B cell (primary cell): Measurements from ENCODE around the gene PAK4. TPM values are rescaled to one million over a fixed set of nuclear protein-coding genes. Genes with fewer than 3 reads are reported as not detected.

Source experiments
- ATAC-seq: fragments of 200-7000 bp; cut with Tn5 transposase; one replicate; pipeline ENCODE4 v1.10.0; 2021; ENCODE audit warnings: low read depth, mild to moderate bottlenecking, moderate number of reproducible peaks, moderate library complexity
- CTCF ChIA-PET: fragments of 350-600 bp; sonication (Branson Sonifier 250); formaldehyde crosslinking; loops from one replicate; lab custom pipeline; 2021; ENCODE audit warnings: antibody characterized with exemption, inconsistent platforms; lab: Charles Lee
- POLR2A ChIA-PET: fragments of 350-600 bp; sonication (Branson Sonifier 250); formaldehyde crosslinking; loops from one replicate; lab custom pipeline; 2021; ENCODE audit warnings: antibody characterized with exemption; lab: Charles Lee
- DNase-seq: peaks from one replicate; pipeline ENCODE4 v3.0.0; 2013
- H2AFZ ChIP-seq: 2 replicates; pipeline ENCODE4 v1.6.1; 2012; ENCODE audit warnings: mild to moderate bottlenecking, low read depth, low read length; ENCODE audit not compliant: insufficient read depth, poor library complexity, severe bottlenecking
- H3K27ac ChIP-seq, 2 donors: 1 replicate in 1 of 2; 2 replicates in 1 of 2; pipeline ENCODE4 v1.5.1; 2012 to 2013; ENCODE audit warnings: low read length in 2 of 2, mild to moderate bottlenecking in 2 of 2, moderate library complexity in 1 of 2
- H3K27me3 ChIP-seq, 4 experiments: fragments of 200-600 bp in 1 of 4; sonication (generic) in 1 of 4; replicated peaks in 1 of 4; 1 replicate in 2 of 4; 2 replicates in 2 of 4; pipeline versions ENCODE4 v1.6.1 to v1.7.0; 2013 to 2016; ENCODE audit warnings: low read length in 3 of 4, mild to moderate bottlenecking in 2 of 4, mixed read lengths in 1 of 4, moderate library complexity in 1 of 4; ENCODE audit not compliant: insufficient read depth in 4 of 4, control insufficient read depth in 3 of 4; ENCODE audit errors: control extremely low read depth in 1 of 4
- H3K36me3 ChIP-seq, 2 experiments: replicated peaks in 1 of 2; 1 replicate in 1 of 2; 2 replicates in 1 of 2; pipeline versions ENCODE4 v1.6.1 to v1.7.1; 2013; ENCODE audit warnings: low read length in 1 of 2; ENCODE audit not compliant: insufficient read depth in 2 of 2, control insufficient read depth in 1 of 2; ENCODE audit errors: control extremely low read depth in 1 of 2, extremely low read depth in 1 of 2
- H3K4me1 ChIP-seq, 2 donors: fragments of 200-600 bp in 1 of 2; sonication (generic) in 1 of 2; 1 replicate in 1 of 2; 2 replicates in 1 of 2; pipeline versions ENCODE4 v1.5.1 to v1.6.1; 2013 to 2017; ENCODE audit warnings: low read length in 2 of 2; ENCODE audit not compliant: control insufficient read depth in 2 of 2, insufficient read depth in 2 of 2
- H3K4me2 ChIP-seq: replicated peaks from 2 replicates; pipeline ENCODE3; 2012; ENCODE audit warnings: mild to moderate bottlenecking, low read depth, low read length; ENCODE audit not compliant: poor library complexity, severe bottlenecking
- H3K4me3 ChIP-seq, 5 experiments: fragments of 200-600 bp in 1 of 5; sonication (generic) in 1 of 5; 1 replicate in 3 of 5; 2 replicates in 2 of 5; pipeline versions ENCODE4 v1.5.1 to v1.7.0; 2011 to 2016; ENCODE audit warnings: low read length in 4 of 5, mild to moderate bottlenecking in 4 of 5, low read depth in 2 of 5, control low read depth in 1 of 5, moderate library complexity in 1 of 5; ENCODE audit not compliant: insufficient read depth in 1 of 5; ENCODE audit errors: control extremely low read depth in 1 of 5, extremely low read depth in 1 of 5
- H3K79me2 ChIP-seq: fragments of 200-600 bp; sonication (generic); one replicate; pipeline ENCODE4 v1.6.0; 2016; ENCODE audit warnings: low read length; ENCODE audit not compliant: control insufficient read depth, insufficient read depth
- H3K9ac ChIP-seq: fragments of 200-600 bp; sonication (generic); 2 replicates; pipeline ENCODE4 v1.6.1; 2017; ENCODE audit warnings: mild to moderate bottlenecking, low read length, moderate library complexity
- H3K9me3 ChIP-seq, 3 donors: one replicate each; pipeline versions ENCODE4 v1.6.1 to v1.7.1; 2013; ENCODE audit warnings: low read length in 2 of 3; ENCODE audit not compliant: control insufficient read depth in 2 of 3, insufficient read depth in 1 of 3; ENCODE audit errors: control extremely low read depth in 1 of 3
- H4K20me1 ChIP-seq: 2 replicates; pipeline ENCODE4 v1.6.0; 2012; ENCODE audit warnings: mild to moderate bottlenecking, low read length; ENCODE audit not compliant: insufficient read depth, control insufficient read depth, poor library complexity, severe bottlenecking
- H3K27ac Mint-ChIP-seq: one replicate; pipeline ENCODE4 v1.8.0; 2021; ENCODE audit warnings: mixed read lengths
- H3K27me3 Mint-ChIP-seq: one replicate; pipeline ENCODE4 v1.8.0; 2021; ENCODE audit warnings: mixed read lengths
- H3K4me1 Mint-ChIP-seq: one replicate; pipeline ENCODE4 v1.8.0; 2021; ENCODE audit warnings: mixed read lengths
- H3K4me3 Mint-ChIP-seq: one replicate; pipeline ENCODE4 v1.8.0; 2021; ENCODE audit warnings: mixed read lengths
- H3K9me3 Mint-ChIP-seq: one replicate; pipeline ENCODE4 v1.8.0; 2022; ENCODE audit warnings: mixed read lengths; ENCODE audit not compliant: insufficient read depth
- EZH2 ChIP-seq: IDR thresholded peaks from 2 replicates; pipeline ENCODE4 v1.6.1; 2012; ENCODE audit warnings: borderline replicate concordance, low read depth, mild to moderate bottlenecking, moderate library complexity, low read length; ENCODE audit not compliant: insufficient read depth, poor library complexity, severe bottlenecking
- WGBS: methylation state at CpG from one replicate; pipeline ENCODE4 v1.1.5; 2013; ENCODE audit warnings: missing lambda C conversion rate; ENCODE audit not compliant: insufficient coverage; 5-methylcytosine and 5-hydroxymethylcytosine counted together
- intact Hi-C: fragments of 100-400 bp; cut with micrococcal nuclease; formaldehyde crosslinking; loops from one replicate; pipeline ENCODE4 v1.10.0; 2022
- polyA plus RNA-seq: library from polyadenylated mRNA; depleted of rRNA; stranded (reverse); fragments of >200 nt; gene quantifications from 2 replicates; pipeline ENCODE4 v1.2.3, GENCODE V29; 2012
- total RNA-seq, 2 donors: library from RNA; stranded (reverse); fragments of 120-200 nt in 1 of 2; gene quantifications; 1 replicate in 1 of 2; 2 replicates in 1 of 2; pipeline versions ENCODE4 v1.2.3 to v1.2.4, GENCODE V29; 2013 to 2022
- TF ChIP-seq, protein P1 (sequence below): fragments of 200-600 bp; IDR thresholded peaks from one replicate; pipeline ENCODE4 v1.8.0; 2022; ENCODE audit warnings: antibody characterized with exemption, mild to moderate bottlenecking

PAK4 gene
- total and polyA plus RNA-seq, 2 donors (not counting 1 experiment from before 2014, with no cell fraction given), result 12.0 to 23.3 TPM

DNA sequence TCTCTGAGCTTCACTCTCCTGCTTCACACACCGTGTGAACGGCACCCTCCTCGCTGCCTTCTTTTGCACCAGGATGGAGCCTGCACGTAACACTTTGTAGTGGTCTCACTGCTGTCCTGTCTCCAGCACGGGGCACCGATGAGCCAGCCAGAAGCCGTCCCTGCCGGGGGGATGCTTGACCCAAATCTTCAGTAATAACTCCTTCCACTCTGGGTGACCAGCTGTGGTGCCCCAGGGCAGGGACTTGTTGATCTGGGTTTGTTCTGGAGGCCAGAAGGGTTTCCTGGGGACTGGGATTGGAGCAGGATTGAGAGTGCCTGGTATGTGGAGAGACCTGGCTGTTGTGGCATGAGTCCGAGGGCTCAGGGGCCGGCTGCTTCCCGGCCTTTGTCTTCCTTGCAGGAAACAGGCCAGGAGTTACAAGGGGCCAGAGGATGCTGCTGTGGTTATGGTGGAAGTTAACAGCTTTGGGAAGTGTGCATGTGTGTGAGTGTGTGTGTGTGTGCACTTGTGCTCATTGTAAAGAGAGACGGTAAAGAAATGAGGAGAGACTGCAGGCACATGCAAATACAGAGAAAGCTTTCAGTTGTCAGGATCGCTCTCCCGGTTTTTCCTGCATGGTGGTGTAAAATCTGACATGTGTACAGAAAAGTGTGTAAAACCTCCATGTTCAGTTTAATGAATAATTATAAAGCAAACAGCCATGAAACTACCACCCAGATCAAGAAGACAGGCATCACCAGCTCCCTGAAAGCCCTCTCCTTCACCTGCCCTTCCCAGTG lies 18.9 kb downstream of the PAK4 start:
- no peaks in the 10 kb centered on the region for H3K36me3 ChIP-seq
- no peak overlapping the region for H3K4me2 ChIP-seq
- H3K27ac ChIP-seq, result no peak overlapping the region
- no peak for TF ChIP-seq EZH2
- TF ChIP-seq, protein P1, sequence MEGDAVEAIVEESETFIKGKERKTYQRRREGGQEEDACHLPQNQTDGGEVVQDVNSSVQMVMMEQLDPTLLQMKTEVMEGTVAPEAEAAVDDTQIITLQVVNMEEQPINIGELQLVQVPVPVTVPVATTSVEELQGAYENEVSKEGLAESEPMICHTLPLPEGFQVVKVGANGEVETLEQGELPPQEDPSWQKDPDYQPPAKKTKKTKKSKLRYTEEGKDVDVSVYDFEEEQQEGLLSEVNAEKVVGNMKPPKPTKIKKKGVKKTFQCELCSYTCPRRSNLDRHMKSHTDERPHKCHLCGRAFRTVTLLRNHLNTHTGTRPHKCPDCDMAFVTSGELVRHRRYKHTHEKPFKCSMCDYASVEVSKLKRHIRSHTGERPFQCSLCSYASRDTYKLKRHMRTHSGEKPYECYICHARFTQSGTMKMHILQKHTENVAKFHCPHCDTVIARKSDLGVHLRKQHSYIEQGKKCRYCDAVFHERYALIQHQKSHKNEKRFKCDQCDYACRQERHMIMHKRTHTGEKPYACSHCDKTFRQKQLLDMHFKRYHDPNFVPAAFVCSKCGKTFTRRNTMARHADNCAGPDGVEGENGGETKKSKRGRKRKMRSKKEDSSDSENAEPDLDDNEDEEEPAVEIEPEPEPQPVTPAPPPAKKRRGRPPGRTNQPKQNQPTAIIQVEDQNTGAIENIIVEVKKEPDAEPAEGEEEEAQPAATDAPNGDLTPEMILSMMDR, result no peak
- Mint-ChIP-seq H3K27ac (no peak overlapping the region), H3K4me1 (peaks cover 34% of the 10 kb centered on the region), H3K9me3 (no peaks in the 10 kb centered on the region), H3K27me3 (no peaks in the 10 kb centered on the region), H3K4me3 (no peak overlapping the region)
- intact Hi-C loops, result no loop called here
- no peaks in the 10 kb centered on the region for H3K4me1 ChIP-seq
- WGBS, result 47% methylated on average over 10 of the region's 14 CpGs
- no peaks in the 10 kb centered on the region for H3K27me3 ChIP-seq
- CTCF ChIA-PET, result interaction anchor here (3.3 kb wide), 1 partner anchor 22 kb away, joined by 7 read pairs; no protein-coding TSS in a partner anchor
- H4K20me1 ChIP-seq, result peaks cover 47% of the 10 kb centered on the region
- peaks cover 68% of the 10 kb centered on the region for H3K79me2 ChIP-seq
- H3K9ac ChIP-seq, result no peak overlapping the region
- no peaks in the 10 kb centered on the region for H3K9me3 ChIP-seq
- H2AFZ ChIP-seq, result no peak overlapping the region
- ATAC-seq (no peak), DNase-seq (no peak)
- POLR2A ChIA-PET, result no interaction called here
- no peak overlapping the region for H3K4me3 ChIP-seq
